Measurements from ENCODE around the gene SRCIN1. TPM values are rescaled to one million over a fixed set of nuclear protein-coding genes. Genes with fewer than 3 reads are reported as not detected.
"Not testable (repeated sequence)": the region's sequence is repeated elsewhere in the genome, so short reads cannot be mapped to it uniquely, and the experiment has no call there.

SRCIN1 gene
- total RNA-seq, 1 donor, result not detected

- not testable (repeated sequence) for H3K4me3 ChIP-seq (ENCODE audit: low read length); H3K27me3 ChIP-seq (ENCODE audit: insufficient read depth, low read length); H3K9me3 ChIP-seq (ENCODE audit: low read depth, low read length); H3K4me1 ChIP-seq (ENCODE audit: insufficient read depth, low read length)
These were observed 77.6 kb downstream of the SRCIN1 start for GRCh38 chr17:38528141-38528540.

- H3K9me3 ChIP-seq (ENCODE audit: low read depth, low read length); H3K4me1 ChIP-seq (ENCODE audit: insufficient read depth, low read length); H3K4me3 ChIP-seq (ENCODE audit: low read length); H3K27me3 ChIP-seq (ENCODE audit: insufficient read depth, low read length): not testable (repeated sequence)
These were observed 79.2 kb downstream of the SRCIN1 start for GRCh38 chr17:38526526-38526925.

- no peaks in the 10 kb centered on the region for H3K9me3 ChIP-seq (ENCODE audit: low read depth, low read length)
- peaks cover 16% of the 10 kb centered on the region for H3K27me3 ChIP-seq (ENCODE audit: insufficient read depth, low read length)
- H3K4me3 ChIP-seq (ENCODE audit: low read length), result no peak overlapping the region
- peaks cover 7% of the 10 kb centered on the region for H3K4me1 ChIP-seq (ENCODE audit: insufficient read depth, low read length)
These were observed 93.2 kb downstream of the SRCIN1 start for GRCh38 chr17:38512473-38513058.

GRCh38 chr17:38511150-38512108 is 94.3 kb downstream of the SRCIN1 start:
- Histone ChIP-seq H3K4me3 (ENCODE audit: low read length) (no peak overlapping the region), H3K27me3 (ENCODE audit: insufficient read depth, low read length) (peaks cover 16% of the 10 kb centered on the region), H3K9me3 (ENCODE audit: low read depth, low read length) (no peaks in the 10 kb centered on the region), H3K4me1 (ENCODE audit: insufficient read depth, low read length) (peaks cover 7% of the 10 kb centered on the region)

DNA sequence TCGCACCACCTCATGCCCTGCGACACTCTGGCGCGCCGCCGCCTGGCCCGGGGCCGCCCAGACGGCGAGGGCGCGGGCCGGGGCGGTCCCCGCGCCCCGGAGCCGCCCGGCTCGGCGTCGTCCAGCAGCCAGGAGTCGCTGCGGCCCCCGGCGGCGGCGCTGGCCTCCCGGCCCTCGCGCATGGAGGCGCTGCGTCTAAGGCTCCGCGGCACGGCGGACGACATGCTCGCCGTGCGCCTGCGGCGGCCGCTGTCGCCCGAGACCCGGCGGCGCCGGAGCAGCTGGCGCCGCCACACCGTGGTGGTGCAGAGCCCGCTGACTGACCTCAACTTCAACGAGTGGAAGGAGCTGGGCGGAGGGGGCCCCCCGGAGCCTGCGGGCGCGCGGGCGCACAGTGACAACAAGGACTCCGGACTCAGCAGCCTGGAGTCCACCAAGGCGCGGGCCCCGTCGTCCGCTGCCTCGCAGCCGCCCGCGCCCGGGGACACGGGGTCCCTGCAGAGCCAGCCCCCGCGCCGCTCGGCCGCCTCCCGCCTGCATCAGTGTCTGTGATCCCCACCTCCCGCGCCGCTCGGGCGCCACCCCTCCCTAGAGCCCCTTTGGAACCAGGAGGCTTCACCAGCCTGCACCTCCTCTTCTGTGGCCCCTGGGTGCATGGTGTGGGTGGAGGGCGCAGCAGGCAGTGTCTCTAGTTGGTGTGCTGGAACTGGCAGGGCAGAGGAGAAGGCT is 95.2 kb downstream of the SRCIN1 start:
- H3K27me3 ChIP-seq (ENCODE audit: insufficient read depth, low read length), result peaks cover 16% of the 10 kb centered on the region

GRCh38 chr17:38509772-38510420 is 95.9 kb downstream of the SRCIN1 start:
- H3K27me3 ChIP-seq (ENCODE audit: insufficient read depth, low read length), result peaks cover 16% of the 10 kb centered on the region
- H3K4me3 ChIP-seq (ENCODE audit: low read length), result no peak overlapping the region
- H3K4me1 ChIP-seq (ENCODE audit: insufficient read depth, low read length), result peaks cover 7% of the 10 kb centered on the region
- no peaks in the 10 kb centered on the region for H3K9me3 ChIP-seq (ENCODE audit: low read depth, low read length)

More for the DNA sequence above, 95.2 kb downstream of the SRCIN1 start:
- no peaks in the 10 kb centered on the region for H3K9me3 ChIP-seq (ENCODE audit: low read depth, low read length)
- no peak overlapping the region for H3K4me3 ChIP-seq (ENCODE audit: low read length)
- peaks cover 7% of the 10 kb centered on the region for H3K4me1 ChIP-seq (ENCODE audit: insufficient read depth, low read length)

- Histone ChIP-seq H3K27me3 (ENCODE audit: insufficient read depth, low read length) (peaks cover 16% of the 10 kb centered on the region), H3K4me1 (ENCODE audit: insufficient read depth, low read length) (peaks cover 7% of the 10 kb centered on the region), H3K9me3 (ENCODE audit: low read depth, low read length) (no peaks in the 10 kb centered on the region), H3K4me3 (ENCODE audit: low read length) (no peak overlapping the region)
These were observed 96.6 kb downstream of the SRCIN1 start for GRCh38 chr17:38508954-38509771.

- H3K27me3 ChIP-seq (ENCODE audit: insufficient read depth, low read length), result peaks cover 16% of the 10 kb centered on the region
- peaks cover 7% of the 10 kb centered on the region for H3K4me1 ChIP-seq (ENCODE audit: insufficient read depth, low read length)
- no peak overlapping the region for H3K4me3 ChIP-seq (ENCODE audit: low read length)
- no peaks in the 10 kb centered on the region for H3K9me3 ChIP-seq (ENCODE audit: low read depth, low read length)
These were observed 97.2 kb downstream of the SRCIN1 start for GRCh38 chr17:38508570-38508950.

GRCh38 chr17:38507921-38508569 is 97.7 kb downstream of the SRCIN1 start:
- peaks cover 7% of the 10 kb centered on the region for H3K4me1 ChIP-seq (ENCODE audit: insufficient read depth, low read length)

DNA sequence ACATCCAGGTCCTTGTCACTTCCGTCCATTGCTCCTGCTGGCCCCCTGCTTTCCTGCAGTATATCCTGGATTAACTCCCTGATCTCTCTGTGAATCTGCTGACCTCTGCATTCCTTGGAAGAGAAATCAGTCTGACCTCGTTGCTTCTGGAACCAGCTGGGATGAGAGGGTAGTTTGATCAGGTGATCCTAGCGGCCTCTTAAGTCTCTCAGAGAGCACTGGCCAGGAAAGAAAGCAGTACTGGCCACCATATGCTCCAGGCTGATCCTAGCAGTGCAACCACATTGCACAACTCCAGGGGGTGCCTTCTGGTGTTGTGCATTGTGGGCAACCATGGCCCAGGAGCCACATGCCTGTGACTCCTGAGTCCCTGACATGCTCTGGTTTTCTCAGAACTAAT is 98.3 kb downstream of the SRCIN1 start:
- no peak overlapping the region for H3K4me3 ChIP-seq (ENCODE audit: low read length)
- H3K4me1 ChIP-seq (ENCODE audit: insufficient read depth, low read length), result peaks cover 7% of the 10 kb centered on the region
- peaks cover 16% of the 10 kb centered on the region for H3K27me3 ChIP-seq (ENCODE audit: insufficient read depth, low read length)
- H3K9me3 ChIP-seq (ENCODE audit: low read depth, low read length), result no peaks in the 10 kb centered on the region

More at GRCh38 chr17:38507921-38508569, 97.7 kb downstream of the SRCIN1 start:
- H3K4me3 ChIP-seq (ENCODE audit: low read length), result no peak overlapping the region
- H3K9me3 ChIP-seq (ENCODE audit: low read depth, low read length), result no peaks in the 10 kb centered on the region
- H3K27me3 ChIP-seq (ENCODE audit: insufficient read depth, low read length), result peaks cover 16% of the 10 kb centered on the region

DNA sequence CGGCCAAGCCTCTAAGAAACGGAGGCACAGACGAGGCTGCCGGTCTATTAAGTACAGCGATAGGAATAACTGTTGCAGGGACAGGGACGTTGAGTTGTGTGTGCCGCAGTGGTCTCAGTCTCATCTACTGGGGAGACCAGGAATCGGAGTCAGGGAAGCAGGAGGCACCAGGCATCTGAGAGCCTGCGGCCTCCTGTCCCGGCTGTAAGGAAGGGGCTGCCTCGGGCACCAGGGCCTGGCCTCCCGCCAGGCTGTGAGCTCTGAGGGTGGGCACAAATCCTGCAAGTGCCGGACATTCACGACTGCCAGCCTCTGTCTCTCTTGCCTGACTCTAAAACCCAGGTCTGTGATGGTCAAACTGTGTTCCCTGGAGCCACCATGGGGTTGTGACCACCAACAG is 101.5 kb downstream of the SRCIN1 start:
- H3K4me3 ChIP-seq (ENCODE audit: low read length), result no peak overlapping the region
- H3K27me3 ChIP-seq (ENCODE audit: insufficient read depth, low read length), result no peaks in the 10 kb centered on the region
- H3K9me3 ChIP-seq (ENCODE audit: low read depth, low read length), result no peaks in the 10 kb centered on the region
- no peaks in the 10 kb centered on the region for H3K4me1 ChIP-seq (ENCODE audit: insufficient read depth, low read length)

GRCh38 chr17:38503286-38503913 is 102.4 kb downstream of the SRCIN1 start:
- H3K27me3 ChIP-seq (ENCODE audit: insufficient read depth, low read length); H3K4me3 ChIP-seq (ENCODE audit: low read length); H3K9me3 ChIP-seq (ENCODE audit: low read depth, low read length): not testable (repeated sequence)

GRCh38 chr17:38501718-38502117 is 104.0 kb downstream of the SRCIN1 start:
- not testable (repeated sequence) for H3K9me3 ChIP-seq (ENCODE audit: low read depth, low read length); H3K4me3 ChIP-seq (ENCODE audit: low read length); H3K4me1 ChIP-seq (ENCODE audit: insufficient read depth, low read length); H3K27me3 ChIP-seq (ENCODE audit: insufficient read depth, low read length)

More at GRCh38 chr17:38503286-38503913, 102.4 kb downstream of the SRCIN1 start:
- H3K4me1 ChIP-seq (ENCODE audit: insufficient read depth, low read length), result not testable (repeated sequence)
